Stimulated activated CD4-positive, alpha-beta T cell treated with anti-CD3 and anti-CD28 coated beads, Interleukin-1b, Interleukin-23, amount 100 ng/mL, for 48 hours (primary cell): Measurements from ENCODE around the gene DDX1.
"Not testable (repeated sequence)": the region's sequence is repeated elsewhere in the genome, so short reads cannot be mapped to it uniquely, and the experiment has no call there.

Experiments used
- DNase-seq: peaks from one replicate; pipeline ENCODE4 v3.0.0-alpha.2; 2020

The DDX1 gene

DNA sequence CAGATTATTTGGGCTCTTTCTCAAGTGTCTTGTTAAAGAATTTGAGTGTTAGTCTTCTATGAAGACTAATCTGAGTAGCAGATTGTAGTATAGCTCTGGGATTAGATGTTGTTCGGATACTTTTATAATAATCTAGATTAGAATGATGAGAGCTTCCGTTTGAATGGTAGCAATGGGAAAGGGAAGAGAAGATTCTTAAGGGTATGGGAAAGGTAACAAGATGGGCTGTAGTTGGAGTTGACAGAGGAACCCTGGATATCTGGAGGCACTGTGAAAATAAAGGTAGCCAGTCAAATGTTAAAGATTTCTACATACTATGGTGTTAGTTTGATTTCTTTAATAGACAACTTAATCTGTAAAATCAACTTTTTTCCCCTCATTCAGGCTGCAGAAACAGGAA, 4.7 kb downstream of the DDX1 start:
- DNase-seq = no peak

DNA sequence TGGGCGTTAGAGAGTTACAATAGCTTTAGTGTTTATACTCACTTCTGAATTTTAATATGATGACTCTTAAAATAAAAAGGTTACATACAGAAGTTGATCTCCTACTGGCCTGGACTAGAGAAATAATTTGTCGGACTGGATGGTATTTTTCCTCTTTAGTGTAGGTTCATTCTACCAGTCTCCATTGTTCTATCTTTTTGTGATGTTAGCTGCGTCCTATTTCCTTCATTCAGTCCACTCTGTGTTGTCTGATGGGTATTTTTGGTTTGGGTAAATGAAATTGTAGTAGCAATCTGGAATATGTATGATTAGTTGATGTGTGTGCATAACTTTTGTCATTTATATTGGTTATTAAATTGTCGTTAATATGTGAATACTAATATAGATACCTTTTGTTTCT, 5.3 kb downstream of the DDX1 start:
- DNase-seq = no peak

GRCh38 chr2:15599994-15600393, 8.3 kb downstream of the DDX1 start:
- no peak for DNase-seq

DNA sequence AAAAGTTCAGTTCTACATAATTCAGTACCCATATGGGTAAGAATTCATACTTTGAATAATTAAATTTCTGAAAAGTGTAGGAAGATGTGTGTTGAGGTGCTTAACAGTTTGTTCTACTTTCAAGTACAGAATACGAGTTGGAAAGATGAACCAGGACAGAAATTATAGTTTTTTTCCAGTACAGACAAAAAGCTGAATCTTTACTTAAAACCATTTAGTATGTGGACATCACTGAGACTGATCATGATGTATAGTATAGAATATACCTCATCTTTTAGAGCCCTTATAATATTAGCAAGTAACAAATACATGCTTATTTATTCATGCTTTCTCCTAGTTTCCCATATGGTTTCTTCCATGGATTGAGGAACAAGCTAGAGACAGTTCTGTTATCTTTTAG, 10.0 kb downstream of the DDX1 start:
- DNase-seq = no peak

DNA sequence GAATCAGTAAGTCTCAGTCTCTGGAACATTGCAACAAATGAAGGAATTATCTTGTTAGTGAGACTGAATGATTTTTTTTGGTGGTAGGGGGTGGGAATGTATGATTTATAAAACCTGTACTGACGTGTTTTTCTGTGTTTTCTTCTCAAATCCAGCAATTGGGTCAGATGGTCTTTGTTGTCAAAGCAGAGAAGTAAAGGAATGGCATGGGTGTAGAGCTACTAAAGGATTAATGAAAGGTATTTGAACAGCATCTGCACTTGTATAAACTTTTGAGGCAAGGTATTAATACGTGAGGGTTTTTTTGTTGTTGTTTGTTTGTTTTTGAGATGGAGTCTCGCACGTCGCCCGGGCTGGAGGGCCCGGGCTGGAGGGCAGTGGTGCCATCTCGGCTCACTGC, 10.7 kb downstream of the DDX1 start:
- no peak for DNase-seq

DNA sequence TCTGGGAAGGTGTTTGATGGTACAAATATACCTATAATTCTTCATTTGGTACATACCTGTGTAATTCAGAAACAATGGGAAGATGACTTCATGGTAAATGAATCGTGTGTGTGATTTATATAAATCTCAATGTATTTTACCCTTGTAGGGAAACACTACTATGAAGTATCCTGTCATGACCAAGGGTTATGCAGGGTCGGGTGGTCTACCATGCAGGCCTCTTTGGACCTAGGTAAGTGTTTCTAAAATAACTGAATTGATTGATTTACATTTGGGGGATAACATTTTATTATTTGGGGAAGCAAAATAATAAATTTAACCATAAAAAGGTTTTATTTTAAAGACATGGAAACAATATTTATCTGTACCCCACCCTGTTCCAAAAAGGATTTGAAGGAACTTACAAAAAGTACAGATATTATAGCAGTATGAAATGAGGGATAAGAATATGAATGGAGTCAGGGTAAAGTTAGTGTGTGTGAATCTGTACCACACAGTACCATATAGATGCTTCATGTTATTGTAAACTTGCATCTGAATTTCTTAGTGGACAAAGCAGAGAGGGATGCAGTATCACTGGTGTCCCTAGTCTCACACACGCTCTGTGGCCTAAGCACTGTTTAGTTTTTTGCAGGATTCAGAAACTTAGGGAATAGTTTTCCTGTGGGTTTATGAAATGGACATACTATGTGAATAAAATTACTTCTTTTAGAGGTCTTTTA, 11.5 kb downstream of the DDX1 start:
- no peak for DNase-seq

DNA sequence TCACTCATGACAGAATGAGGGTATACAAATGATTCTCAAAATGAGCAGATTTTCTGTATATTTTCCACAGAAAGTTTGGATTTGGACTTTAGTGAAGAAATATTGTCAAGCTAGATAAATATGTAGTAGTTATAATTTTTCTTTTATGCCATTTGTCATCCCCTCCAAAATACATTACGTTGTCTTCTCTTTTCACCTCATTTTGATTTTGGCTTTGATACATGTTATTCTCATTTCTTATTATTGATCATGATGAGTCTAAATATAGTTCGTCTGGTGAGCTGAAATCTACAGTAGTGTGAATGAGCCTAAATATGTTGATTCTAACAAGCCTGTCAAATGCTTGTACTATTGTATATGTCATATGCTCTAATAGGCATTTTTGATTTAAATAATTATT, 12.3 kb downstream of the DDX1 start:
- no peak for DNase-seq

- no peak for DNase-seq
These were observed 14.1 kb downstream of the DDX1 start for GRCh38 chr2:15605721-15606120.

- DNase-seq = no peak
These were observed 15.1 kb downstream of the DDX1 start for GRCh38 chr2:15606481-15607441.

GRCh38 chr2:15607709-15608391, 16.2 kb downstream of the DDX1 start:
- DNase-seq = no peak

DNA sequence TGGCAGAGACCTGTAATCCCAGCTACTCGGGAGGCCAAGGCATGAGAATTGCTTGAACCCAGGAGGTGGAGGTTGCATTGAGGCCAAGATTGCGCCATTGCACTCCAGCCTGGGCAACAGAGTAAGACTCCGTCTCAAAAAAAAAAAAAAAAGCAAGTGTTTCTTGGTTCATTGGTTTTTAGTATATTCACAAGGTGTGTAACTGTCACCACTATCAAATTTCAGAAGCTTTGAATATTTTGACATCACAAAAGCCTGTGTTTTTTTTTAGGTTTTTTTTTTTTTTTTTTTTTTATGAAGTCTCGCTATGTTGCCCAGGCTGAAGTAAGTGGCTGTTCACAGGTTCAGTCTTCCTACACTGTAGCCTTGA, 16.7 kb downstream of the DDX1 start:
- DNase-seq = no peak

- DNase-seq = no peak
These were observed 17.8 kb downstream of the DDX1 start for GRCh38 chr2:15609341-15610042.

- no peak for DNase-seq
These were observed 18.8 kb downstream of the DDX1 start for GRCh38 chr2:15610430-15610952.

- not testable (repeated sequence) for DNase-seq
These were observed 20.4 kb downstream of the DDX1 start for GRCh38 chr2:15612101-15612500.

GRCh38 chr2:15613736-15614429, 22.2 kb downstream of the DDX1 start:
- no peak for DNase-seq

GRCh38 chr2:15614545-15615300, 23.1 kb downstream of the DDX1 start:
- DNase-seq = no peak

GRCh38 chr2:15615301-15615920, 23.7 kb downstream of the DDX1 start:
- DNase-seq = no peak

- DNase-seq = no peak
These were observed 24.8 kb downstream of the DDX1 start for GRCh38 chr2:15616429-15616828.

DNA sequence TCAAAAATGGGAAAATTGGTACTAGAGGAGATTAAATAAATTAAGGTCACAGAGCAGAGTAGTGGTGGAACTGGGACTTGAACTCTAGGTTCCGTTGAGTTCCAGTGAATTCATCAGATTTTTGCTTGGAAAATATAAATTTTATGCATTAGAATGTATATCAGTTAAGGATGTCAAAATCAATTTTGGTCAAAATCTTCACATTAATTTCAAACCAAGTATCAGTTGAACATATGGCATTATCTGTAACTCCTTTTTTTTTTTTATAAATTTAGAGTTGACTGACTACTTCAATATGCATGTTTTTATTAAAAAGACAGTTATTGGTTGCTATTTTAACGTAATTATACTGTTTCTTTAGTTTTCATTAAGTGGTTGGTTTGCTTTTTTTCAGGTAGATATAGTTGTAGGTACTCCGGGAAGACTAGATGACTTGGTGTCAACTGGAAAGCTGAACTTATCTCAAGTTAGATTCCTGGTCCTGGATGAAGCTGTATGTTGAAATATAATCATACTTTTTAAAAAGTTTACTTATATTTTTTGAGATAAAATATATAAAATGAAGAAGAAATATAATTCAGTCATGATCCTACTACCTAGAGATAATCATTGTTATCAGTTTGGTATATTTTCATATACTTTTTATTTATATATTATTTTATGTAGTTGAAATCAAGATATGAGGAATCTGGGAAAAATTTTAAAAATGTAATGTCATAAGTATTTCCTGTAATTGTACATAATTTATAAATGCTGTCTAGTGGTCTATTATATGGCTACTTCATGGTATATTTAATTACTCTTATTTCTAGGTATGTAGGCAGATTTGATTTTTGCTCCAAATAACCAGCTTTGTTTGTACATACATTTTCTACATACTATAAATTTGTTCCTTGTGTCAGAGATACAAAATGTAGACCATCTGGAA, 25.4 kb downstream of the DDX1 start:
- DNase-seq = no peak
